Peyer's patch (tissue), 4 donors: ENCODE data around the gene MTNR1A.

Source experiments
- CTCF ChIP-seq, 6 experiments: fragments of 450-650 bp in 4 of 6; fragments of 200-600 bp in 2 of 6; sonication (generic) in 1 of 6; IDR thresholded peaks; one replicate each; pipeline ENCODE4 v1.5.1; 2017 to 2019; ENCODE audit warnings: antibody characterized with exemption in 6 of 6, mild to moderate bottlenecking in 3 of 6, moderate library complexity in 1 of 6
- POLR2A ChIP-seq, 2 donors: fragments of 450-650 bp; IDR thresholded peaks; one replicate each; pipeline ENCODE4 v1.5.1; 2017; ENCODE audit warnings: antibody characterized with exemption in 2 of 2, mild to moderate bottlenecking in 2 of 2, moderate library complexity in 2 of 2

- no peak for TF ChIP-seq CTCF (IDR thresholded peaks at IDR 0.05)
- no peak for TF ChIP-seq POLR2A (IDR thresholded peaks at IDR 0.05)
Measured at GRCh38 chr4:186580669-186581068, 25.3 kb upstream of the MTNR1A start.
